ENCODE data around the gene PSMD13.
"Not testable (repeated sequence)": the region's sequence is repeated elsewhere in the genome, so short reads cannot be mapped to it uniquely, and the experiment has no call there.

PSMD13 gene

GRCh38 chr11:259413-259812, 22.6 kb downstream of the PSMD13 start:
- H3K27ac ChIP-seq (ENCODE audit: low read length) = no peak overlapping the region
- H3K4me1 ChIP-seq (ENCODE audit: control insufficient read depth, insufficient read depth, low read length) = no peaks in the 10 kb centered on the region
- H3K36me3 ChIP-seq (ENCODE audit: control insufficient read depth, insufficient read depth, low read length) = no peaks in the 10 kb centered on the region
- no peak overlapping the region for H3K4me3 ChIP-seq (ENCODE audit: low read length)
- DNase-seq (ENCODE audit: low read depth, low spot score) = no peak
- WGBS (ENCODE audit: insufficient coverage, insufficient read length) = no CpG with 5 or more reads among the region's 10 CpGs
- no peaks in the 10 kb centered on the region for H3K27me3 ChIP-seq (ENCODE audit: control insufficient read depth, insufficient read depth, low read length)
- no peaks in the 10 kb centered on the region for H3K9me3 ChIP-seq (ENCODE audit: control insufficient read depth, insufficient read depth, low read length)

GRCh38 chr11:261624-262023, 24.8 kb downstream of the PSMD13 start:
- H3K36me3 ChIP-seq (ENCODE audit: control insufficient read depth, insufficient read depth, low read length) = no peaks in the 10 kb centered on the region
- H3K4me1 ChIP-seq (ENCODE audit: control insufficient read depth, insufficient read depth, low read length) = no peaks in the 10 kb centered on the region
- no peaks in the 10 kb centered on the region for H3K9me3 ChIP-seq (ENCODE audit: control insufficient read depth, insufficient read depth, low read length)
- no peak for DNase-seq (ENCODE audit: low read depth, low spot score)
- H3K27me3 ChIP-seq (ENCODE audit: control insufficient read depth, insufficient read depth, low read length) = no peaks in the 10 kb centered on the region
- H3K27ac ChIP-seq (ENCODE audit: low read length) = no peak overlapping the region
- H3K4me3 ChIP-seq (ENCODE audit: low read length) = no peak overlapping the region
- WGBS (ENCODE audit: insufficient coverage, insufficient read length) = no CpG with 5 or more reads among the region's 4 CpGs

GRCh38 chr11:266676-267439, 30.1 kb downstream of the PSMD13 start:
- WGBS (ENCODE audit: insufficient coverage, insufficient read length) = no CpG with 5 or more reads among the region's 13 CpGs
- no peaks in the 10 kb centered on the region for H3K9me3 ChIP-seq (ENCODE audit: control insufficient read depth, insufficient read depth, low read length)
- no peak for DNase-seq (ENCODE audit: low read depth, low spot score)
- H3K36me3 ChIP-seq (ENCODE audit: control insufficient read depth, insufficient read depth, low read length) = no peaks in the 10 kb centered on the region
- no peaks in the 10 kb centered on the region for H3K4me1 ChIP-seq (ENCODE audit: control insufficient read depth, insufficient read depth, low read length)
- no peak overlapping the region for H3K4me3 ChIP-seq (ENCODE audit: low read length)
- no peak overlapping the region for H3K27ac ChIP-seq (ENCODE audit: low read length)
- H3K27me3 ChIP-seq (ENCODE audit: control insufficient read depth, insufficient read depth, low read length) = no peaks in the 10 kb centered on the region

GRCh38 chr11:267491-267994, 30.8 kb downstream of the PSMD13 start:
- Histone ChIP-seq H3K27me3 (ENCODE audit: control insufficient read depth, insufficient read depth, low read length) (no peaks in the 10 kb centered on the region), H3K9me3 (ENCODE audit: control insufficient read depth, insufficient read depth, low read length) (no peaks in the 10 kb centered on the region), H3K36me3 (ENCODE audit: control insufficient read depth, insufficient read depth, low read length) (no peaks in the 10 kb centered on the region), H3K4me3 (ENCODE audit: low read length) (no peak overlapping the region), H3K27ac (ENCODE audit: low read length) (no peak overlapping the region), H3K4me1 (ENCODE audit: control insufficient read depth, insufficient read depth, low read length) (no peaks in the 10 kb centered on the region; the same call in 1 of the 2 replicates)
- no CpG with 5 or more reads among the region's 18 CpGs for WGBS (ENCODE audit: insufficient coverage, insufficient read length)
- DNase-seq (ENCODE audit: low read depth, low spot score) = no peak

GRCh38 chr11:268716-269145, 32.0 kb downstream of the PSMD13 start:
- not testable (repeated sequence) for H3K27me3 ChIP-seq (ENCODE audit: control insufficient read depth, insufficient read depth, low read length); DNase-seq (ENCODE audit: low read depth, low spot score); H3K4me3 ChIP-seq (ENCODE audit: low read length); H3K36me3 ChIP-seq (ENCODE audit: control insufficient read depth, insufficient read depth, low read length); H3K27ac ChIP-seq (ENCODE audit: low read length); H3K4me1 ChIP-seq (ENCODE audit: control insufficient read depth, insufficient read depth, low read length); H3K9me3 ChIP-seq (ENCODE audit: control insufficient read depth, insufficient read depth, low read length)
- no CpG with 5 or more reads among the region's 16 CpGs for WGBS (ENCODE audit: insufficient coverage, insufficient read length)

GRCh38 chr11:269146-269890, 32.5 kb downstream of the PSMD13 start:
- H3K9me3 ChIP-seq (ENCODE audit: control insufficient read depth, insufficient read depth, low read length) = no peaks in the 10 kb centered on the region
- no peak overlapping the region for H3K4me3 ChIP-seq (ENCODE audit: low read length)
- H3K36me3 ChIP-seq (ENCODE audit: control insufficient read depth, insufficient read depth, low read length) = no peaks in the 10 kb centered on the region

GRCh38 chr11:270451-271318, 33.9 kb downstream of the PSMD13 start:
- no peaks in the 10 kb centered on the region for H3K9me3 ChIP-seq (ENCODE audit: control insufficient read depth, insufficient read depth, low read length)
- no peaks in the 10 kb centered on the region; the same call in 1 of the 2 replicates for H3K4me1 ChIP-seq (ENCODE audit: control insufficient read depth, insufficient read depth, low read length)
- H3K27ac ChIP-seq (ENCODE audit: low read length) = no peak overlapping the region
- H3K27me3 ChIP-seq (ENCODE audit: control insufficient read depth, insufficient read depth, low read length) = no peaks in the 10 kb centered on the region
- no CpG with 5 or more reads among the region's 18 CpGs for WGBS (ENCODE audit: insufficient coverage, insufficient read length)
- no peak for DNase-seq (ENCODE audit: low read depth, low spot score)
- H3K36me3 ChIP-seq (ENCODE audit: control insufficient read depth, insufficient read depth, low read length) = no peaks in the 10 kb centered on the region
- no peak overlapping the region for H3K4me3 ChIP-seq (ENCODE audit: low read length)

More at GRCh38 chr11:269146-269890, 32.5 kb downstream of the PSMD13 start:
- no peak overlapping the region for H3K27ac ChIP-seq (ENCODE audit: low read length)
- H3K4me1 ChIP-seq (ENCODE audit: control insufficient read depth, insufficient read depth, low read length) = no peaks in the 10 kb centered on the region; the same call in 1 of the 2 replicates
- DNase-seq (ENCODE audit: low read depth, low spot score) = no peak
- H3K27me3 ChIP-seq (ENCODE audit: control insufficient read depth, insufficient read depth, low read length) = no peaks in the 10 kb centered on the region
- no CpG with 5 or more reads among the region's 21 CpGs for WGBS (ENCODE audit: insufficient coverage, insufficient read length)

- H3K9me3 ChIP-seq (ENCODE audit: control insufficient read depth, insufficient read depth, low read length) = no peaks in the 10 kb centered on the region
- no peaks in the 10 kb centered on the region for H3K27me3 ChIP-seq (ENCODE audit: control insufficient read depth, insufficient read depth, low read length)
- H3K36me3 ChIP-seq (ENCODE audit: control insufficient read depth, insufficient read depth, low read length) = no peaks in the 10 kb centered on the region
- H3K4me3 ChIP-seq (ENCODE audit: low read length) = no peak overlapping the region
- DNase-seq (ENCODE audit: low read depth, low spot score) = no peak
- WGBS (ENCODE audit: insufficient coverage, insufficient read length) = no CpG with 5 or more reads among the region's 8 CpGs
- no peak overlapping the region for H3K27ac ChIP-seq (ENCODE audit: low read length)
- H3K4me1 ChIP-seq (ENCODE audit: control insufficient read depth, insufficient read depth, low read length) = no peaks in the 10 kb centered on the region; the same call in 1 of the 2 replicates
These were observed 34.5 kb downstream of the PSMD13 start for GRCh38 chr11:271319-271715.

GRCh38 chr11:272195-272930, 35.6 kb downstream of the PSMD13 start:
- no peaks in the 10 kb centered on the region; the same call in 1 of the 2 replicates for H3K4me1 ChIP-seq (ENCODE audit: control insufficient read depth, insufficient read depth, low read length)
- no CpG with 5 or more reads among the region's 22 CpGs for WGBS (ENCODE audit: insufficient coverage, insufficient read length)

More at GRCh38 chr11:272195-272930, 35.6 kb downstream of the PSMD13 start:
- no peaks in the 10 kb centered on the region for H3K9me3 ChIP-seq (ENCODE audit: control insufficient read depth, insufficient read depth, low read length)
- no peak for DNase-seq (ENCODE audit: low read depth, low spot score)
- no peak overlapping the region for H3K4me3 ChIP-seq (ENCODE audit: low read length)
- H3K27me3 ChIP-seq (ENCODE audit: control insufficient read depth, insufficient read depth, low read length) = no peaks in the 10 kb centered on the region
- no peaks in the 10 kb centered on the region for H3K36me3 ChIP-seq (ENCODE audit: control insufficient read depth, insufficient read depth, low read length)
- no peak overlapping the region for H3K27ac ChIP-seq (ENCODE audit: low read length)
